Activated T-cell treated with anti-CD3 and anti-CD28 coated beads for 4 hours (primary cell): ENCODE measurements around the gene PAQR7.

ENCODE experiments used
- DNase-seq: peaks from one replicate; pipeline ENCODE4 v3.0.0-alpha.2; 2020

Gene PAQR7

GRCh38 chr1:25900219-25900618, 24.7 kb upstream of the PAQR7 start:
- DNase-seq: no peak

- no peak for DNase-seq
Observed at GRCh38 chr1:25899792-25900191, 24.3 kb upstream of the PAQR7 start.

GRCh38 chr1:25898223-25899015, 22.9 kb upstream of the PAQR7 start:
- no peak for DNase-seq

- DNase-seq: no peak
Observed at GRCh38 chr1:25897754-25898153, 22.2 kb upstream of the PAQR7 start.

- no peak for DNase-seq
Observed at GRCh38 chr1:25896266-25896665, 20.8 kb upstream of the PAQR7 start.

- DNase-seq: peak; percentile 87
Observed at GRCh38 chr1:25895365-25895990, 20.0 kb upstream of the PAQR7 start.

GRCh38 chr1:25893116-25893515, 17.6 kb upstream of the PAQR7 start:
- no peak for DNase-seq

GRCh38 chr1:25891606-25892005, 16.1 kb upstream of the PAQR7 start:
- no peak for DNase-seq

- DNase-seq: no peak
Observed at GRCh38 chr1:25890239-25891034, 14.9 kb upstream of the PAQR7 start.

GRCh38 chr1:25889470-25889869, 14.0 kb upstream of the PAQR7 start:
- DNase-seq: no peak

- DNase-seq: no peak
Observed at GRCh38 chr1:25888426-25888987, 13.0 kb upstream of the PAQR7 start.

- no peak for DNase-seq
Observed at GRCh38 chr1:25885602-25886001, 10.1 kb upstream of the PAQR7 start.

- no peak for DNase-seq
Observed at GRCh38 chr1:25881266-25881665, 5.8 kb upstream of the PAQR7 start.

GRCh38 chr1:25880518-25880917, 5.0 kb upstream of the PAQR7 start:
- no peak for DNase-seq

GRCh38 chr1:25879675-25880074, 4.2 kb upstream of the PAQR7 start:
- DNase-seq: no peak

GRCh38 chr1:25878690-25879089, 3.2 kb upstream of the PAQR7 start:
- DNase-seq: no peak

GRCh38 chr1:25877155-25877554, 1.6 kb upstream of the PAQR7 start:
- DNase-seq: no peak

GRCh38 chr1:25876693-25877077, 1.2 kb upstream of the PAQR7 start:
- DNase-seq: no peak

GRCh38 chr1:25875856-25876692, 566 bp upstream of the PAQR7 start:
- DNase-seq: no peak

- DNase-seq: no peak
Observed at GRCh38 chr1:25874635-25875153, 814 bp downstream of the PAQR7 start.

- no peak for DNase-seq
Observed at GRCh38 chr1:25874209-25874608, 1.3 kb downstream of the PAQR7 start.

- no peak for DNase-seq
Observed at GRCh38 chr1:25873120-25873519, 2.4 kb downstream of the PAQR7 start.
